ENCODE data around the gene DDX4. TPM values are rescaled to one million over a fixed set of nuclear protein-coding genes. Genes with fewer than 3 reads are reported as not detected.

DDX4 gene
- total RNA-seq, 2 experiments from 2014 or later = not detected

GRCh38 chr5:55720188-55720703 is 17.6 kb upstream of the DDX4 start:
- BruUV-seq (replicated peaks) = no TSS peak
- Histone ChIP-seq H3K4me3 (ENCODE audit: low read depth, low read length, poor library complexity, severe bottlenecking) (no peak overlapping the region), H3K36me3 (ENCODE audit: insufficient read depth, low read length) (no peaks in the 10 kb centered on the region), H2AFZ (ENCODE audit: low read length) (no peak overlapping the region), H3K27ac (ENCODE audit: low read depth, low read length, poor library complexity, severe bottlenecking) (no peak overlapping the region), H3K4me2 (ENCODE audit: low read length) (no peak overlapping the region), H3K9me3 (ENCODE audit: low read length) (0 out of 2 replicates have a peak, but pooled peaks cover 4% of the 10 kb centered on the region), H4K20me1 (ENCODE audit: insufficient read depth, low read length) (no peaks in the 10 kb centered on the region), H3K79me2 (ENCODE audit: insufficient read depth, low read depth, low read length) (no peaks in the 10 kb centered on the region), H3K4me1 (ENCODE audit: insufficient read depth, low read length, poor library complexity, severe bottlenecking) (no peaks in the 10 kb centered on the region), H3K9me2 (ENCODE audit: insufficient read depth, low read length) (no peaks in the 10 kb centered on the region)
- no peak for DNase-seq (ENCODE audit: low spot score)
- intact Hi-C loops (cut with micrococcal nuclease; ENCODE audit: unreplicated experiment) = no loop called here
- ChIA-PET CTCF (ENCODE audit: unreplicated experiment) (no interaction called here), POLR2A (interaction anchor here (0.6 to 0.9 kb wide), 5 partner anchors 21 to 1208 kb away, joined by 3 to 4 read pairs (median 3); no protein-coding TSS in a partner anchor)
- no peak for TF ChIP-seq CTCF (conservative IDR thresholded peaks at IDR 0.05; ENCODE audit: low read length)

- POLR2A ChIA-PET = interaction anchor here (0.6 kb wide), 1 partner anchor 481 kb away, joined by 3 read pairs; no protein-coding TSS in a partner anchor
- H3K79me2 ChIP-seq (ENCODE audit: insufficient read depth, low read depth, low read length) = no peaks in the 10 kb centered on the region
- H3K4me2 ChIP-seq (ENCODE audit: low read length) = no peak overlapping the region
- CTCF ChIA-PET (ENCODE audit: unreplicated experiment) = no interaction called here
- no peak for TF ChIP-seq CTCF (conservative IDR thresholded peaks at IDR 0.05; ENCODE audit: low read length)
- TF ChIP-seq EZH2phosphoT487 (IDR thresholded peaks at IDR 0.05; ENCODE audit: borderline replicate concordance, low read depth, low read length) = no peak
- H3K9me2 ChIP-seq (ENCODE audit: insufficient read depth, low read length) = no peaks in the 10 kb centered on the region
- H2AFZ ChIP-seq (ENCODE audit: low read length) = no peak overlapping the region
- H3K4me3 ChIP-seq (ENCODE audit: low read depth, low read length, poor library complexity, severe bottlenecking) = no peak overlapping the region
- H4K20me1 ChIP-seq (ENCODE audit: insufficient read depth, low read length) = no peaks in the 10 kb centered on the region
- no peak overlapping the region for H3K27ac ChIP-seq (ENCODE audit: low read depth, low read length, poor library complexity, severe bottlenecking)
- intact Hi-C loops (cut with micrococcal nuclease; ENCODE audit: unreplicated experiment) = no loop called here
- H3K4me1 ChIP-seq (ENCODE audit: insufficient read depth, low read length, poor library complexity, severe bottlenecking) = no peaks in the 10 kb centered on the region
- H3K9me3 ChIP-seq (ENCODE audit: low read length) = 0 out of 2 replicates have a peak, but pooled peaks cover 2% of the 10 kb centered on the region
- no TSS peak for BruUV-seq (replicated peaks)
- no peaks in the 10 kb centered on the region for H3K36me3 ChIP-seq (ENCODE audit: insufficient read depth, low read length)
- no peak for DNase-seq (ENCODE audit: low spot score)
Measured at GRCh38 chr5:55724281-55724680, 13.6 kb upstream of the DDX4 start.

GRCh38 chr5:55731848-55732247 is 6.0 kb upstream of the DDX4 start:
- H4K20me1 ChIP-seq (ENCODE audit: insufficient read depth, low read length) = no peaks in the 10 kb centered on the region
- H3K4me3 ChIP-seq (ENCODE audit: low read depth, low read length, poor library complexity, severe bottlenecking) = no peak overlapping the region
- no peak overlapping the region for H3K27ac ChIP-seq (ENCODE audit: low read depth, low read length, poor library complexity, severe bottlenecking)
- no TSS peak for BruUV-seq (replicated peaks)
- TF ChIP-seq EZH2phosphoT487 (IDR thresholded peaks at IDR 0.05; ENCODE audit: borderline replicate concordance, low read depth, low read length) = no peak
- no peak for TF ChIP-seq CTCF (conservative IDR thresholded peaks at IDR 0.05; ENCODE audit: low read length)
- intact Hi-C loops (cut with micrococcal nuclease; ENCODE audit: unreplicated experiment) = no loop called here
- no peak overlapping the region for H3K4me2 ChIP-seq (ENCODE audit: low read length)
- no peaks in the 10 kb centered on the region for H3K9me3 ChIP-seq (ENCODE audit: low read length)
- no peaks in the 10 kb centered on the region for H3K36me3 ChIP-seq (ENCODE audit: insufficient read depth, low read length)
- no peak overlapping the region for H2AFZ ChIP-seq (ENCODE audit: low read length)
- no peak for DNase-seq (ENCODE audit: low spot score)
- no peaks in the 10 kb centered on the region for H3K9me2 ChIP-seq (ENCODE audit: insufficient read depth, low read length)
- H3K79me2 ChIP-seq (ENCODE audit: insufficient read depth, low read depth, low read length) = no peaks in the 10 kb centered on the region
- CTCF ChIA-PET (ENCODE audit: unreplicated experiment) = no interaction called here
- H3K4me1 ChIP-seq (ENCODE audit: insufficient read depth, low read length, poor library complexity, severe bottlenecking) = no peaks in the 10 kb centered on the region
- POLR2A ChIA-PET = interaction anchor here (0.6 kb wide), 1 partner anchor 256 kb away, joined by 5 read pairs; no protein-coding TSS in a partner anchor

Measured in OCI-LY7 (cell line).